ENCODE measurements around the gene ANKRD23.

DNA sequence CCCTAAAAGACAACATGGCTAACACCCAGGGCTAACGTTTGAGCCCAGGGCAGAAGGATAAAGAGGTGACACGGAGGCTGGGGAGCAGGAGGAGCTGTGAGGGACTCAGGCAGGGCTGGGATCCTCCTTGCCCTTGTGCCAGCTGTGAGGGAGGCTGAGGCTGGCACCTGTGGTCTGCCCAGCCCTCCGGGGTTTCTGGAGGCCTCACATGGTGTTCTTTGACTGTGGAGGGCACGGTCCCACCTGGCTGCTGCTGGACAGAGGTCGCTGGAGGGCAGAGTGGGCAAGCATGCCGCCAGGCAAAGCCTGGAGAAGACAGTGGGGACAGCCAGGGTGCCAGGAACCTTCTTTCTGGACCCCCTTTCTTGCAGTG, 54.6 kb downstream of the ANKRD23 start:
- TF ChIP-seq ZNF570 (CRISPR knock-in tag; IDR thresholded peaks at IDR 0.05; ENCODE audit: borderline replicate concordance) (no peak), ZFX (CRISPR knock-in tag; IDR thresholded peaks at IDR 0.05; ENCODE audit: low read depth) (no peak), ZNF766 (CRISPR knock-in tag; IDR thresholded peaks at IDR 0.05; ENCODE audit: borderline replicate concordance) (no peak)
- TF ChIP-seq, protein P1, sequence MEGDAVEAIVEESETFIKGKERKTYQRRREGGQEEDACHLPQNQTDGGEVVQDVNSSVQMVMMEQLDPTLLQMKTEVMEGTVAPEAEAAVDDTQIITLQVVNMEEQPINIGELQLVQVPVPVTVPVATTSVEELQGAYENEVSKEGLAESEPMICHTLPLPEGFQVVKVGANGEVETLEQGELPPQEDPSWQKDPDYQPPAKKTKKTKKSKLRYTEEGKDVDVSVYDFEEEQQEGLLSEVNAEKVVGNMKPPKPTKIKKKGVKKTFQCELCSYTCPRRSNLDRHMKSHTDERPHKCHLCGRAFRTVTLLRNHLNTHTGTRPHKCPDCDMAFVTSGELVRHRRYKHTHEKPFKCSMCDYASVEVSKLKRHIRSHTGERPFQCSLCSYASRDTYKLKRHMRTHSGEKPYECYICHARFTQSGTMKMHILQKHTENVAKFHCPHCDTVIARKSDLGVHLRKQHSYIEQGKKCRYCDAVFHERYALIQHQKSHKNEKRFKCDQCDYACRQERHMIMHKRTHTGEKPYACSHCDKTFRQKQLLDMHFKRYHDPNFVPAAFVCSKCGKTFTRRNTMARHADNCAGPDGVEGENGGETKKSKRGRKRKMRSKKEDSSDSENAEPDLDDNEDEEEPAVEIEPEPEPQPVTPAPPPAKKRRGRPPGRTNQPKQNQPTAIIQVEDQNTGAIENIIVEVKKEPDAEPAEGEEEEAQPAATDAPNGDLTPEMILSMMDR (CRISPR knock-in tag; IDR thresholded peaks at IDR 0.05) = no peak

Measured in HepG2 (cell line).